ENCODE data around the gene TUBB2A.

DNA sequence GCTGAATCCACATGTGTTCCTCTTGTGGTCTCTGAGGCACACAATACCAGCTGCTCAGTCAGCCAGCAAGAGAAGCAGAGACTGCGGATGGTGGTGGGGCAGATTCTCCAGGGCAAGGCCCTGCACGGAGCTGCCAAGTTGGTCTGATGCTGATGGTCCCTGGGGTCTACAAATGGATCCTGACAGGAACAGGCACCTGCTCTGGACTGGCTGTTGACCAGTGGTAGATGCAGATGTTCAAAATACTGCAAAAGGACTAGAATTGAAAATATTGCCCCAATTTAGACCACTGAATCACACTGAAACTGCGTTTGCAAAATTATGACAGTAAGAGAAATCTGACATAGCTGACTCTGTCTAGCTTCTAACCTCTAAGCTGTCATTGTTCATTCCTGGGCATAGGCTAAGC is 29.6 kb upstream of the TUBB2A start:
- TF ChIP-seq, protein P1, sequence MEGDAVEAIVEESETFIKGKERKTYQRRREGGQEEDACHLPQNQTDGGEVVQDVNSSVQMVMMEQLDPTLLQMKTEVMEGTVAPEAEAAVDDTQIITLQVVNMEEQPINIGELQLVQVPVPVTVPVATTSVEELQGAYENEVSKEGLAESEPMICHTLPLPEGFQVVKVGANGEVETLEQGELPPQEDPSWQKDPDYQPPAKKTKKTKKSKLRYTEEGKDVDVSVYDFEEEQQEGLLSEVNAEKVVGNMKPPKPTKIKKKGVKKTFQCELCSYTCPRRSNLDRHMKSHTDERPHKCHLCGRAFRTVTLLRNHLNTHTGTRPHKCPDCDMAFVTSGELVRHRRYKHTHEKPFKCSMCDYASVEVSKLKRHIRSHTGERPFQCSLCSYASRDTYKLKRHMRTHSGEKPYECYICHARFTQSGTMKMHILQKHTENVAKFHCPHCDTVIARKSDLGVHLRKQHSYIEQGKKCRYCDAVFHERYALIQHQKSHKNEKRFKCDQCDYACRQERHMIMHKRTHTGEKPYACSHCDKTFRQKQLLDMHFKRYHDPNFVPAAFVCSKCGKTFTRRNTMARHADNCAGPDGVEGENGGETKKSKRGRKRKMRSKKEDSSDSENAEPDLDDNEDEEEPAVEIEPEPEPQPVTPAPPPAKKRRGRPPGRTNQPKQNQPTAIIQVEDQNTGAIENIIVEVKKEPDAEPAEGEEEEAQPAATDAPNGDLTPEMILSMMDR (IDR thresholded peaks at IDR 0.05), result no peak
- TF ChIP-seq POLR2A (IDR thresholded peaks at IDR 0.05), result no peak

Measured in esophagus squamous epithelium (tissue), 4 donors.